ENCODE results near the gene EHMT1. TPM values are rescaled to one million over a fixed set of nuclear protein-coding genes. Genes with fewer than 3 reads are reported as not detected.

EHMT1 gene
- polyA plus RNA-seq, 3 donors, result 10.1 to 46.5 (median 15.0) TPM

DNA sequence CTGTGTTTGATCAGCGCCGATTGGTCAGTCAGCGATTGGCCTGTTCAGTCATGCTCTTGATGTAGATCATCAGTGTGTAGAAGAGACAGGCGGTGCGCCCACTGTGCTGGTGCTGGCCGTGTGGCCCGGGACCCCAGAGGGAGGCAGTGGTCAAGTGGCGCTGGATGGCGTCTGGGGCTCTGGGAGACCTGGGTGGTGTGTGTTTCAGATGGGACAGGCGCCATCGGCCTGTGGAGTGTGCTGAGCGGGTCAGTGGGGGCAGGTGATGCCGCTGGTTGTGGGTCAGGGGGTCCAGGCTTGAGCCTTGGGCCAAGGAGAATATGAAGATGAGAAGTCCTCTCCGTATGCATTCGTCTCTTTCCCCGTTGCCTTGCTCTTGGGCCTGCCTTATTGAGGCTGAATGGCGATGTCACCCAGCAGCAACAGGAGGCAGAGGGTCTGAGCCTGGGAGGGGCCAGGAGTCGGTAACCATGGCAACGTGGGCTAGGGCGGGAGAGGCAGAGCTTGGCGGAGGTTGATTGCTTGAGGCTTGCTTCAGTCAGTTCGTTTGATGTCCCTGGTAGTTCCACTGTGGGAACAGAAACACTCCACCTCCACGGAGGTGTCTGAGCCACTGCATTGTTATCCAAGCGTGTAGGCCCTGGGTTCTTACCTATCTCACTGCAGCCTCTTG, 141.0 kb downstream of the EHMT1 start:
- peaks cover 83 to 98% of the 10 kb centered on the region in 2 donors for H3K36me3 ChIP-seq (replicated peaks in 1 of 2; ENCODE audit: control insufficient read depth in 1 of 2, insufficient read depth in 2 of 2, low read length in 2 of 2)
- intact Hi-C loops (cut with micrococcal nuclease), result no loop called here

DNA sequence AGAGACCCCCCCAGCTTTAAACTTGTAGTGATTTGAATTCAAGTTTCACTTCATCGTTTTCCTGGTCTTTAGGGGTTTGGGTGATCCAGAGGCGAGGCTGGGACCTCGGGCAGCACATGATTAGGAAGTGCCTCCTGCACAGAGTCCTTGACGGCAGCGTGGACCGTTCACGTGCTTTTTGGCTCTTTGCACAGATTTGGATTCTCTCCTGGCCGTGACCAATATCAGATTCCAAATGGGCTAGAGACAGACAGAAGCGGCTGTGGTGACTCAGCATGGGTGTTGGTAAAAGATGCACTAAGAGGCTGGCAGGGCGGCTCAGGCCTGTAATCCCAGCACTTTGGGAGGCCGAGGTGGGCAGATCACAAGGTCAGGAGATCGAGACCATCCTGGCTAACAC, 141.6 kb downstream of the EHMT1 start:
- Histone ChIP-seq H3K27me3 (ENCODE audit: control insufficient read depth in 2 of 2, insufficient read depth in 2 of 2, low read length in 2 of 2) (no peaks in the 10 kb centered on the region), H3K27ac (ENCODE audit: low read depth in 1 of 2, low read length in 2 of 2) (no peak overlapping the region), H3K4me3 (replicated peaks in 1 of 3; ENCODE audit: low read depth in 2 of 3, low read length in 3 of 3) (no peak overlapping the region), H3K9me3 (replicated peaks in 1 of 2; ENCODE audit: control insufficient read depth in 1 of 2, insufficient read depth in 1 of 2, low read length in 2 of 2) (peaks cover 2% of the 10 kb centered on the region in 2 donors), H2AFZ (ENCODE audit: insufficient read depth, low read depth, low read length, poor library complexity, severe bottlenecking) (no peak overlapping the region), H3K4me1 (ENCODE audit: control insufficient read depth in 1 of 2, insufficient read depth in 2 of 2, low read length in 2 of 2) (no peaks in the 10 kb centered on the region), H3K36me3 (replicated peaks in 1 of 2; ENCODE audit: control insufficient read depth in 1 of 2, insufficient read depth in 2 of 2, low read length in 2 of 2) (peaks cover 82 to 97% of the 10 kb centered on the region in 2 donors), H3K4me2 (replicated peaks; ENCODE audit: extremely low read depth, low read length, poor library complexity, severe bottlenecking) (no peak overlapping the region), H4K20me1 (ENCODE audit: insufficient read depth, low read length) (peaks cover 4% of the 10 kb centered on the region), H3K9ac (ENCODE audit: insufficient read depth, low read length, poor library complexity, severe bottlenecking) (no peak overlapping the region), H3K79me2 (ENCODE audit: insufficient read depth, low read length) (no peaks in the 10 kb centered on the region)
- Mint-ChIP-seq H3K9me3 (peaks cover 0 to 3% (median under 1%) of the 10 kb centered on the region in 7 donors), H3K27me3 (ENCODE audit: low read depth in 3 of 3) (peaks cover 0 to 3% (median 0%) of the 10 kb centered on the region in 3 donors), H3K4me1 (no peaks in the 10 kb centered on the region), H3K27ac (peak overlapping the region in 2 of 7 donors; percentile 46), H3K36me3 (peaks cover 82 to 92% of the 10 kb centered on the region in 2 donors), H3K4me3 (no peak overlapping the region)
- TF ChIP-seq, protein P1, sequence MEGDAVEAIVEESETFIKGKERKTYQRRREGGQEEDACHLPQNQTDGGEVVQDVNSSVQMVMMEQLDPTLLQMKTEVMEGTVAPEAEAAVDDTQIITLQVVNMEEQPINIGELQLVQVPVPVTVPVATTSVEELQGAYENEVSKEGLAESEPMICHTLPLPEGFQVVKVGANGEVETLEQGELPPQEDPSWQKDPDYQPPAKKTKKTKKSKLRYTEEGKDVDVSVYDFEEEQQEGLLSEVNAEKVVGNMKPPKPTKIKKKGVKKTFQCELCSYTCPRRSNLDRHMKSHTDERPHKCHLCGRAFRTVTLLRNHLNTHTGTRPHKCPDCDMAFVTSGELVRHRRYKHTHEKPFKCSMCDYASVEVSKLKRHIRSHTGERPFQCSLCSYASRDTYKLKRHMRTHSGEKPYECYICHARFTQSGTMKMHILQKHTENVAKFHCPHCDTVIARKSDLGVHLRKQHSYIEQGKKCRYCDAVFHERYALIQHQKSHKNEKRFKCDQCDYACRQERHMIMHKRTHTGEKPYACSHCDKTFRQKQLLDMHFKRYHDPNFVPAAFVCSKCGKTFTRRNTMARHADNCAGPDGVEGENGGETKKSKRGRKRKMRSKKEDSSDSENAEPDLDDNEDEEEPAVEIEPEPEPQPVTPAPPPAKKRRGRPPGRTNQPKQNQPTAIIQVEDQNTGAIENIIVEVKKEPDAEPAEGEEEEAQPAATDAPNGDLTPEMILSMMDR (IDR thresholded peaks at IDR 0.05), result no peak
- intact Hi-C loops (cut with micrococcal nuclease), result no loop called here
- 90% methylated on average over 9 of the region's 12 CpGs for WGBS (ENCODE audit: insufficient coverage)
- no peak for DNase-seq

More for the DNA sequence above, 141.0 kb downstream of the EHMT1 start:
- Histone ChIP-seq H3K4me1 (ENCODE audit: control insufficient read depth in 1 of 2, insufficient read depth in 2 of 2, low read length in 2 of 2) (no peaks in the 10 kb centered on the region), H3K79me2 (ENCODE audit: insufficient read depth, low read length) (no peaks in the 10 kb centered on the region), H2AFZ (ENCODE audit: insufficient read depth, low read depth, low read length, poor library complexity, severe bottlenecking) (no peak overlapping the region), H3K27me3 (ENCODE audit: control insufficient read depth in 2 of 2, insufficient read depth in 2 of 2, low read length in 2 of 2) (no peaks in the 10 kb centered on the region), H3K4me2 (replicated peaks; ENCODE audit: extremely low read depth, low read length, poor library complexity, severe bottlenecking) (no peak overlapping the region), H4K20me1 (ENCODE audit: insufficient read depth, low read length) (peaks cover 4% of the 10 kb centered on the region), H3K4me3 (replicated peaks in 1 of 3; ENCODE audit: low read depth in 2 of 3, low read length in 3 of 3) (no peak overlapping the region), H3K27ac (ENCODE audit: low read depth in 1 of 2, low read length in 2 of 2) (no peak overlapping the region), H3K9me3 (replicated peaks in 1 of 2; ENCODE audit: control insufficient read depth in 1 of 2, insufficient read depth in 1 of 2, low read length in 2 of 2) (peaks cover 8% of the 10 kb centered on the region in 2 donors), H3K9ac (ENCODE audit: insufficient read depth, low read length, poor library complexity, severe bottlenecking) (no peak overlapping the region)
- peaks cover 5 to 10% (median 7%) of the 10 kb centered on the region in 7 donors for H3K9me3 Mint-ChIP-seq
- no peak for DNase-seq
- no peaks in the 10 kb centered on the region for H3K4me1 Mint-ChIP-seq
- H3K27me3 Mint-ChIP-seq (ENCODE audit: low read depth in 3 of 3), result peaks cover 0 to 3% (median 0%) of the 10 kb centered on the region in 3 donors
- no peak overlapping the region for H3K4me3 Mint-ChIP-seq
- peaks cover 84 to 93% of the 10 kb centered on the region in 2 donors for H3K36me3 Mint-ChIP-seq
- WGBS (ENCODE audit: insufficient coverage), result 94% methylated on average over 21 of the region's 24 CpGs
- TF ChIP-seq, protein P1 (IDR thresholded peaks at IDR 0.05), result no peak
- peak overlapping the region in 3 of 7 donors; percentile 38 to 79 (median 78) for H3K27ac Mint-ChIP-seq
